H54 (cell line): ENCODE measurements around the gene SYNDIG1L.
"Not testable (repeated sequence)": the region's sequence is repeated elsewhere in the genome, so short reads cannot be mapped to it uniquely, and the experiment has no call there.

ENCODE experiments used
- DNase-seq: peaks from one replicate; pipeline ENCODE4 v3.0.0; 2011; ENCODE audit warnings: low spot score, mixed read lengths; ENCODE audit not compliant: insufficient read length
- FAIRE-seq: peaks from 3 replicates; lab custom pipeline; 2011; peaks lifted over from hg19 to GRCh38; lab: Jason Lieb, UNC
- POLR2A ChIP-seq: IDR thresholded peaks from 2 replicates; pipeline ENCODE4 v1.6.1; 2011; ENCODE audit warnings: low read depth, mild to moderate bottlenecking, low read length

Gene SYNDIG1L

GRCh38 chr14:74426202-74426582, at the start of gene SYNDIG1L:
SYNDIG1L (minus strand) TSS chr14:74426210; CDS start chr14:74409744, 16,466 bp downstream.
- DNase-seq (no peak), FAIRE-seq (no peak)
- no peak for TF ChIP-seq POLR2A

GRCh38 chr14:74475678-74476077, 49.7 kb upstream of the SYNDIG1L start:
- DNase-seq (no peak), FAIRE-seq (peak; percentile 84)
- no peak for TF ChIP-seq POLR2A

GRCh38 chr14:74474376-74474775, 48.4 kb upstream of the SYNDIG1L start:
- no peak for FAIRE-seq
- no peak for DNase-seq
- TF ChIP-seq POLR2A: no peak

GRCh38 chr14:74472601-74473000, 46.6 kb upstream of the SYNDIG1L start:
- no peak for FAIRE-seq
- no peak for TF ChIP-seq POLR2A
- DNase-seq: no peak

- no peak for DNase-seq
- no peak for FAIRE-seq
- no peak for TF ChIP-seq POLR2A
Observed at GRCh38 chr14:74469548-74470518, 43.8 kb upstream of the SYNDIG1L start.

- FAIRE-seq: no peak
Observed at GRCh38 chr14:74468513-74468912, 42.5 kb upstream of the SYNDIG1L start.

GRCh38 chr14:74465335-74465734, 39.3 kb upstream of the SYNDIG1L start:
- FAIRE-seq: no peak

More at GRCh38 chr14:74468513-74468912, 42.5 kb upstream of the SYNDIG1L start:
- DNase-seq: no peak
- no peak for TF ChIP-seq POLR2A

GRCh38 chr14:74464785-74465184, 38.8 kb upstream of the SYNDIG1L start:
- TF ChIP-seq POLR2A: no peak
- DNase-seq (no peak), FAIRE-seq (no peak)

More at GRCh38 chr14:74465335-74465734, 39.3 kb upstream of the SYNDIG1L start:
- no peak for DNase-seq
- no peak for TF ChIP-seq POLR2A

- no peak for TF ChIP-seq POLR2A
- FAIRE-seq: no peak
- no peak for DNase-seq
Observed at GRCh38 chr14:74463697-74464096, 37.7 kb upstream of the SYNDIG1L start.

GRCh38 chr14:74462993-74463392, 37.0 kb upstream of the SYNDIG1L start:
- no peak for DNase-seq
- TF ChIP-seq POLR2A: no peak
- no peak for FAIRE-seq

- TF ChIP-seq POLR2A: no peak
- no peak for DNase-seq
- no peak for FAIRE-seq
Observed at GRCh38 chr14:74459976-74460375, 34.0 kb upstream of the SYNDIG1L start.

GRCh38 chr14:74459289-74459946, 33.4 kb upstream of the SYNDIG1L start:
- FAIRE-seq (peak; percentile 38), DNase-seq (peak; percentile 65)
- no peak for TF ChIP-seq POLR2A

GRCh38 chr14:74457565-74457895, 31.5 kb upstream of the SYNDIG1L start:
- DNase-seq: no peak
- no peak for FAIRE-seq

GRCh38 chr14:74456684-74457564, 30.9 kb upstream of the SYNDIG1L start:
- FAIRE-seq: no peak

More at GRCh38 chr14:74457565-74457895, 31.5 kb upstream of the SYNDIG1L start:
- TF ChIP-seq POLR2A: no peak

GRCh38 chr14:74454397-74454796, 28.4 kb upstream of the SYNDIG1L start:
- DNase-seq, FAIRE-seq: not testable (repeated sequence)

More at GRCh38 chr14:74456684-74457564, 30.9 kb upstream of the SYNDIG1L start:
- no peak for TF ChIP-seq POLR2A
- DNase-seq: no peak
